Stimulated activated CD4-positive, alpha-beta T cell treated with anti-CD3 and anti-CD28 coated beads, Interleukin-15, amount 100 ng/mL, for 1 hour (primary cell): ENCODE measurements around the gene CCDC167.

Source experiments
- DNase-seq, 2 donors: peaks; one replicate each; pipeline ENCODE4 v3.0.0-alpha.2; 2020; ENCODE audit warnings: low read depth in 1 of 2, low spot score in 1 of 2

The CCDC167 gene

GRCh38 chr6:37499433-37500293 lies at the start of gene CCDC167:
Gene CCDC167, minus strand, starts transcription at chr6:37499893. Its CDS starts 30 bp downstream, at chr6:37499863.
- DNase-seq, result peak; percentile 88 to 91

GRCh38 chr6:37549154-37549553 lies 49.5 kb upstream of the CCDC167 start:
- no peak for DNase-seq

- DNase-seq, result no peak
Observed at GRCh38 chr6:37548067-37548674, 48.5 kb upstream of the CCDC167 start.

- no peak for DNase-seq
Observed at GRCh38 chr6:37547564-37548061, 47.9 kb upstream of the CCDC167 start.

- DNase-seq, result no peak
Observed at GRCh38 chr6:37546141-37546871, 46.6 kb upstream of the CCDC167 start.

- no peak for DNase-seq
Observed at GRCh38 chr6:37544530-37544929, 44.8 kb upstream of the CCDC167 start.

- DNase-seq, result no peak
Observed at GRCh38 chr6:37543361-37543760, 43.7 kb upstream of the CCDC167 start.

- no peak for DNase-seq
Observed at GRCh38 chr6:37541346-37541745, 41.7 kb upstream of the CCDC167 start.

- DNase-seq, result no peak
Observed at GRCh38 chr6:37540390-37540789, 40.7 kb upstream of the CCDC167 start.

GRCh38 chr6:37540029-37540352 lies 40.3 kb upstream of the CCDC167 start:
- no peak for DNase-seq

- no peak for DNase-seq
Observed at GRCh38 chr6:37539171-37540028, 39.7 kb upstream of the CCDC167 start.

GRCh38 chr6:37538107-37538506 lies 38.4 kb upstream of the CCDC167 start:
- no peak for DNase-seq

GRCh38 chr6:37537548-37537947 lies 37.9 kb upstream of the CCDC167 start:
- no peak for DNase-seq

- no peak for DNase-seq
Observed at GRCh38 chr6:37536491-37537190, 36.9 kb upstream of the CCDC167 start.

GRCh38 chr6:37535759-37536490 lies 36.2 kb upstream of the CCDC167 start:
- DNase-seq, result no peak

- no peak for DNase-seq
Observed at GRCh38 chr6:37535428-37535758, 35.7 kb upstream of the CCDC167 start.

- no peak for DNase-seq
Observed at GRCh38 chr6:37534893-37535292, 35.2 kb upstream of the CCDC167 start.

- no peak for DNase-seq
Observed at GRCh38 chr6:37532122-37532521, 32.4 kb upstream of the CCDC167 start.

- DNase-seq, result no peak
Observed at GRCh38 chr6:37531437-37532036, 31.8 kb upstream of the CCDC167 start.
